Right ventricle myocardium superior (tissue), 1 donor: Measurements from ENCODE around the gene PPIL1. TPM values are rescaled to one million over a fixed set of nuclear protein-coding genes. Genes with fewer than 3 reads are reported as not detected.
"Not testable (repeated sequence)": the region's sequence is repeated elsewhere in the genome, so short reads cannot be mapped to it uniquely, and the experiment has no call there.

ENCODE experiments used
- ATAC-seq: fragments of 200-7000 bp; cut with Tn5 transposase; one replicate; pipeline ENCODE4 v1.9.1; 2020; ENCODE audit warnings: mild to moderate bottlenecking; ENCODE audit not compliant: poor library complexity
- DNase-seq: peaks from one replicate; pipeline ENCODE4 v3.0.0-alpha.2; 2020
- intact Hi-C: fragments of 100-400 bp; cut with DNase I; formaldehyde crosslinking; loops from one replicate; pipeline ENCODE4 v1.11.2; 2022
- total RNA-seq: library from RNA; stranded (reverse); fragmentation: NEBNext Ultra II Directional; extraction: Animal tissue kit (Norgen Biotek cat#: 25700); gene quantifications from one replicate; pipeline ENCODE4 v1.2.1, GENCODE V29; 2021
- donor health status: DM: no; HTN: yes; CAD: no; lungs with severe emphysema.

Gene PPIL1
- total RNA-seq, 1 donor from 2014 or later: 65.2 TPM

DNA sequence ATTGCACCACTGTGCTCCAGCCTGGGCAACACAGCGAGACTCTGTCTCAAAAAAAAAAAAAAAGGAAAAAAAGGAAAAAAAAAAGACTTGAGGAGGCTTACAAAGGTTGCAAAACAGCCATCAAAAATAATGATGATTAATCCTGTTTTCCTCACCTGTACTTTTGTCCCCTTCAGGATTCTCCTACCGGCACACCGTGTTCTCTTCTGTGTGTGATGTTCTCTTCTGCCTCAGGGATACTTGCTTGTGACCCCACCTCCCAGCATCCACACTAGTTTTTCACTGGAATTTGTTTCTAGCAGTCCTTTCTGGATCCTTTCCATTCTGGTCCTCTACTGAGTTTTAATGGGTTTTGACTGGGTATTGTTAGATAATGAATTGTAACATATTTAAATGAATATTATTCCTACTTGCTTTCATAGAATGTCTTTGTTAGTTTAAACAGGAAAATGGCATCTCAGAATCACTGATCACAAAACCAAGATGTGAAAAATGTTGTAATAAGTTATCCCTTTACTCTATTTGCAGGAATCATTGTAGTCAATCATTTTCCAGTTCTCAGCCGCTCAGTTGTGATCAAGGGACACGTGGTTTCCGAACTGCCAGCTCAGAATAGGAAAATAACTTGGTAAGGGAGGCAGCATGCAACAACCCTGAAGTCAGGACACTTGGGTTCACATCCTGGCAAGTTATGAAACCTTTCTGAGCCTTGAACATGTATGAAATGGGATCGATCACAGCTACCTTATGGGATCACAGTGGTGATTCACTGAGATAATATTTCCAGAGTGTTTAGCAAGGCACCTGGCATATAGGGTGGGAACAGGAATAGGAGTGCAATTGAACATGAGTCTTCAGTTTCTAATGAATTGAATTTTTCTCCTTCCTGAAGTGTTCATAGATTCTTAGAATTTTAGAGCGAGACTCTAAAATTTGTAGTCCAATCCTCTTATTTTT, 19.7 kb upstream of the PPIL1 start:
- no peak for ATAC-seq
- intact Hi-C loops: no loop called here
- DNase-seq: no peak

- ATAC-seq, DNase-seq, intact Hi-C loops: not testable (repeated sequence)
Observed at GRCh38 chr6:36891153-36891552, 16.6 kb upstream of the PPIL1 start.

DNA sequence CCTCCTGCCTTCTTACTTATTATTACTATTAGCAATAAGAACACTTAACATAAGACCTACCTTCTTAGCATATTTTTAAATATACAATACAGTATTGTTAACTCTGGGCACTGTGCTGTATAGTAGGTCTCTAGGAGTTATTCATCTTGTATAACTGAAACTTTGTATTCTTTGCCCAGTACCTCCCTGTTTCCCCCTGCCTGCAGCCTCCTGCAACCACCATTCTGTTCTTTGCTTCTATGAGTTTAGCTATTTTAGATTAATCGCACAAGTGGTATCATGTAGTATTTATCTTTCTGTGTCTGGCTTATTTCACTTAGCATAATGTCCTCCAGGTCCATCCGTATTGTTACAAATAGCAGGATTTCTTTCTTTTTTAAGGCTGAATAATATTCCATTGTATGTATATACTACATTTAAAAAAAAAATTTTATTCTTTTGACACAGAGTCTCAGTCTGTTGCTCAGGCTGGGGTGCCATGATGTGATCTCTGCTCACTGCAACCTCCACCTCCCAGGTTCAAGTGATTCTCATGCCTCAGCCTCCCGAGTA, 15.6 kb upstream of the PPIL1 start:
- ATAC-seq (no peak), DNase-seq (no peak)
- intact Hi-C loops: no loop called here

- ATAC-seq (no peak), DNase-seq (no peak)
- intact Hi-C loops: loop anchor here (10.0 kb wide), 1 partner anchor 86 kb away; no protein-coding TSS in a partner anchor
Observed at GRCh38 chr6:36888654-36889481, 14.3 kb upstream of the PPIL1 start.

DNA sequence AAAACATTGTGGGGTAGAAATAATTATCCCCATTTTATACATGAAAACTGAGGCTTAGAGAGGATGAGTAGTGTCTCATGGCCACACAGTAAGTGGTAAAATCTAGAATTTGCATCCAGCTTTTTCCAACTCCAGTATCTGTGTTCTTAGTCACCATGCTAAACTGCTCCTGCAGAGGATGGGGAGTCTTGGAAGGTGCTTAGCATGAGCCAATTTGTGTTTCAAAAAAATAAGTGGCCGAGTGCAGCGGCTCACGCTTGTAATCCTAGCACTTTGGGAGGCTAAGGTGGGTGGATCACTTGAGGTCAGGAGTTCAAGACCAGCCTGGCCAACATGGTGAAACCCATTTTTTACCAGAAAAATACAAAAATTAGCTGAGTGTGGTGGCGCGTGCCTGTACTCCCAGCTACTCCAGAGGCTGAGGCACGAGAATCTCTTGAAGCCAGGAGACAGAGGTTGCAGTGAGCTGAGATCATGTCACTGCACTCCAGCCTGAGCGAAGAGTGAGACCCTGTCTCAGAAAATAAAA, 13.6 kb upstream of the PPIL1 start:
- ATAC-seq (no peak), DNase-seq (no peak)
- intact Hi-C loops: loop anchor here (10.0 kb wide), 1 partner anchor 87 kb away; no protein-coding TSS in a partner anchor

GRCh38 chr6:36886950-36887618, 12.5 kb upstream of the PPIL1 start:
- intact Hi-C loops: loop anchor here (10.0 kb wide), 1 partner anchor 88 kb away; no protein-coding TSS in a partner anchor
- DNase-seq (no peak), ATAC-seq (no peak)

- intact Hi-C loops: loop anchor here (10.0 kb wide), 1 partner anchor 89 kb away; no protein-coding TSS in a partner anchor
- peak; percentile 99 for ATAC-seq
Observed at GRCh38 chr6:36885461-36886401, 11.1 kb upstream of the PPIL1 start, which contains the start of gene C6orf89. TSS of gene C6orf89 (plus strand) at chr6:36885952. CDS start at chr6:36899445, 13,493 bp downstream.

DNA sequence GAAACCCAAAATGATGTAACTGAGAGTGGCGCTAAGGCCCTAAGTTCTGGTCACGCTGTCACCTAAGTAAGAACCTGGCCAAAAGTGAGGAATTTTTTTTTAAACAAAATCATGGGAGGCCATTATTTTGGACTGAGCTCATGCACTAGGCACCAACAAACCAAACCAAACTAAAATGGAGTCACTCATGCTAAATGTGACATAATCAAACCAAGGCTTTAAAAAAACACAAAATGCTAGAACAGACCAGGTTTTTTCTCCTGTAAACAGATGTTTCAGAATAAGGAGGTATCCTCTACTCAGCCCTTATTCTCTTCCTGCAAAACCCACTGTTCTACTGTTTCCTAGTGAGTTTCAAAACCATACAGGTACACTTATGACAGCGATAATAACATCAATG, 10.0 kb upstream of the PPIL1 start:
- no peak for ATAC-seq
- DNase-seq: no peak
- intact Hi-C loops: loop anchor here (10.0 kb wide), 1 partner anchor 90 kb away; no protein-coding TSS in a partner anchor

More at GRCh38 chr6:36885461-36886401, 11.1 kb upstream of the PPIL1 start, which contains the start of gene C6orf89:
- DNase-seq: peak; percentile 99

- ATAC-seq (no peak), DNase-seq (no peak)
- intact Hi-C loops: no loop called here
Observed at GRCh38 chr6:36875250-36875633, 639 bp upstream of the PPIL1 start.

GRCh38 chr6:36873612-36874442, 776 bp downstream of the PPIL1 start:
- DNase-seq: peak; percentile 47
- intact Hi-C loops: no loop called here
- no peak for ATAC-seq

GRCh38 chr6:36873115-36873514, 1.5 kb downstream of the PPIL1 start:
- DNase-seq (no peak), ATAC-seq (no peak)
- intact Hi-C loops: no loop called here

- no peak for ATAC-seq
- intact Hi-C loops: no loop called here
- no peak for DNase-seq
Observed at GRCh38 chr6:36871686-36872085, 2.9 kb downstream of the PPIL1 start.

DNA sequence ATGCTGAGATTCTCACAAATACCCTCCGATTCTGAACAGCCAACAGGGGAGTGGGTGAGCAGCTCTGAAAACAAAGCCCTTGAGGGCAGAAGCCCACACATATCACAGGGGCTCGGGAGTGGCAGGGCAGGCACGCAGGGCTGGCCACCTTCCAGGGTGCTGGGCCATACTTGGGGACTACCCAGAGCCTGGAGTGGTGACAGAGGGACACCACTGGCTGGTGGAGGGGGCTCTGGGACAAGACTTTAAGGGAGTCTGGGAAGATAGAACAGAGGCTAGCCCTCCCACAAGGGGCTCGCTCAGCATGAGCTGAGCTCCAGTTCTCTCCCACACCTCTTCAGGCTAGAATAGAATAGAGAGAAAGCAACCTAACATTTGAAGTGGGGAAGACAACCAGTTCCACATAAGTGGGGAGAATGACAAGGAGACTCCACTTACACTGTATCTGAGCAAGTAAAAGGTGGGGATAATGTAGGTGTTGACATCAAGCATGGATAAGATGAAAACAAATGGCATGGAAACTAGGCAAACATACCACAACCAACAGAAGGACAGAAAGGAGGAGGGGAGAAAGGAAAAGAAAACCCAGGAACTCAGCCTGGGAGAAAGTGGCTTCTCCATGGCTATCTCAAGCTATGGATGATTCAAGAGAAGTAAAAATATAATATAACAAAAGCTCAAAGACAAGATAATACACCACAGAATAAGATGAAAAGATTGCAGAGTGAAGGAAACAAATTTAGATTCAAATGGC, 7.0 kb downstream of the PPIL1 start:
- ATAC-seq (peak; percentile 83), DNase-seq (peak; percentile 70)
- intact Hi-C loops: no loop called here

DNA sequence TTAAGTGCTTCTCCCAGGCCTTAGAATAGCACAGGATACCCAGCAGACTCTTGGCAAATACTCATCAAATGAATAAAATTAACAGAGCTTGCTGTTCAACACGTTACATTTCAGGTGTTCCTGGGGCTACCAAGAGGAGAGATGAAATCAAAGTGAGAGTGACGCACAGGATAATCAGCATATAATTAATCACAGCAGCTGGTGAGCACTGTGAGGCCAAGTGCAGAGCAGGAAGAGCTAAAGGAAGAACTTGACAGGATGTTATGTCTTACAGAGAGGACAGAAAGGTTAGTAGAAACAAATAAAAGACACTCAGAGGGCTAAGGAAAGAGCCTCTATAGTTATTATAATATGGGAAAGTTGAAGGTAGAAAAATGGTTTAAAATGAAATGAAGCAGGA, 8.8 kb downstream of the PPIL1 start:
- no peak for DNase-seq
- intact Hi-C loops: no loop called here
- ATAC-seq: peak; percentile 2

- intact Hi-C loops: no loop called here
Observed at GRCh38 chr6:36863670-36864540, 10.7 kb downstream of the PPIL1 start.

More at GRCh38 chr6:36863670-36864540, 10.7 kb downstream of the PPIL1 start:
- DNase-seq (no peak), ATAC-seq (peak; percentile 23)
